H1 (cell line): ENCODE data around the gene MRM1. TPM values are rescaled to one million over a fixed set of nuclear protein-coding genes. Genes with fewer than 3 reads are reported as not detected.
"Not testable (repeated sequence)": the region's sequence is repeated elsewhere in the genome, so short reads cannot be mapped to it uniquely, and the experiment has no call there.

Experiments
- CTCF ChIA-PET: fragments of 300-600 bp; sonication (Branson Sonifier 250); formaldehyde crosslinking; loops from one replicate; lab custom pipeline; 2021; ENCODE audit not compliant: partially characterized antibody; lab: Charles Lee
- POLR2A ChIA-PET: fragments of 300-600 bp; sonication (Branson Sonifier 250); formaldehyde crosslinking; loops from one replicate; lab custom pipeline; 2021; ENCODE audit warnings: inconsistent platforms; ENCODE audit not compliant: partially characterized antibody; lab: Charles Lee
- DNase-seq, 2 experiments: peaks; one replicate each; pipeline versions ENCODE4 v3.0.0 to v3.0.0-alpha.2; 2010 to 2022; ENCODE audit warnings: low spot score in 2 of 2, low read depth in 1 of 2, mixed read lengths in 1 of 2
- FAIRE-seq: peaks from 2 replicates; lab custom pipeline; 2011; peaks lifted over from hg19 to GRCh38; lab: Jason Lieb, UNC
- H2AFZ ChIP-seq: 2 replicates; pipeline ENCODE4 v1.8.1; 2012; ENCODE audit warnings: low read length, inconsistent platforms
- H2AK5ac ChIP-seq: 2 replicates; pipeline ENCODE4 v1.6.1; 2013; ENCODE audit warnings: low read depth, low read length
- H2BK120ac ChIP-seq: replicated peaks from 2 replicates; pipeline ENCODE3; 2013; ENCODE audit warnings: low read depth, low read length, inconsistent platforms
- H2BK12ac ChIP-seq: 2 replicates; pipeline ENCODE4 v1.6.1; 2013; ENCODE audit warnings: low read depth, low read length
- H2BK15ac ChIP-seq: 2 replicates; pipeline ENCODE4 v1.6.1; 2013; ENCODE audit warnings: low read length
- H2BK20ac ChIP-seq: 2 replicates; pipeline ENCODE4 v1.6.1; 2013; ENCODE audit warnings: low read length
- H2BK5ac ChIP-seq: 2 replicates; pipeline ENCODE4 v1.6.1; 2013; ENCODE audit warnings: low read depth, low read length
- H3K14ac ChIP-seq: 2 replicates; pipeline ENCODE4 v1.6.1; 2013; ENCODE audit warnings: inconsistent platforms; ENCODE audit not compliant: insufficient read length
- H3K18ac ChIP-seq: 2 replicates; pipeline ENCODE4 v1.6.1; 2013; ENCODE audit warnings: low read length; ENCODE audit errors: extremely low read depth
- H3K23ac ChIP-seq: 2 replicates; pipeline ENCODE4 v1.6.1; 2013; ENCODE audit warnings: inconsistent platforms; ENCODE audit not compliant: insufficient read length
- H3K23me2 ChIP-seq: 2 replicates; pipeline ENCODE4 v1.6.1; 2013; ENCODE audit warnings: low read depth, low read length
- H3K27ac ChIP-seq: 2 replicates; pipeline ENCODE4 v1.6.1; 2011; ENCODE audit warnings: low read depth, low read length, inconsistent platforms
- H3K27me3 ChIP-seq, 4 experiments: replicated peaks in 1 of 4; 1 replicate in 1 of 4; 2 replicates in 3 of 4; pipeline versions ENCODE4 v1.6.1 to v1.8.1; 2011 to 2013; ENCODE audit warnings: low read length in 3 of 4, mild to moderate bottlenecking in 3 of 4, inconsistent platforms in 2 of 4, mixed read lengths in 2 of 4, moderate library complexity in 1 of 4; ENCODE audit not compliant: control insufficient read depth in 3 of 4, insufficient read depth in 3 of 4; ENCODE audit errors: extremely low read depth in 1 of 4
- H3K36me3 ChIP-seq, 4 experiments: 2 replicates each; pipeline versions ENCODE4 v1.6.1 to v1.8.1; 2011 to 2013; ENCODE audit warnings: mild to moderate bottlenecking in 4 of 4, low read length in 3 of 4, moderate library complexity in 2 of 4, control low read depth in 1 of 4, inconsistent platforms in 1 of 4; ENCODE audit not compliant: insufficient read depth in 4 of 4, control insufficient read depth in 2 of 4
- H3K4ac ChIP-seq: replicated peaks from 2 replicates; pipeline ENCODE3; 2013; ENCODE audit warnings: low read length, low read depth, mixed read lengths, inconsistent platforms; ENCODE audit not compliant: insufficient read length
- H3K4me1 ChIP-seq, 4 experiments: replicated peaks in 1 of 4; 1 replicate in 1 of 4; 2 replicates in 3 of 4; pipeline versions ENCODE4 v1.6.1 to v1.8.1; 2011 to 2013; ENCODE audit warnings: low read length in 3 of 4, inconsistent platforms in 2 of 4, mixed read lengths in 1 of 4; ENCODE audit not compliant: insufficient read depth in 4 of 4, control insufficient read depth in 3 of 4
- H3K4me2 ChIP-seq, 2 experiments: 2 replicates each; pipeline versions ENCODE4 v1.6.1 to v1.8.1; 2011 to 2013; ENCODE audit warnings: low read depth in 2 of 2, low read length in 2 of 2, control low read depth in 1 of 2, inconsistent platforms in 1 of 2, mild to moderate bottlenecking in 1 of 2; ENCODE audit not compliant: insufficient read depth in 1 of 2
- H3K4me3 ChIP-seq, 4 experiments: fragments of 200-600, 300-600 bp in 1 of 4; sonication (generic), shearing (Covaris generic), sonication (Bioruptor Twin) in 1 of 4; 2 replicates each; pipeline versions ENCODE4 v1.5.1 to v1.8.1; 2011 to 2016; ENCODE audit warnings: low read length in 4 of 4, low read depth in 3 of 4, control low read depth in 2 of 4, inconsistent platforms in 2 of 4, mild to moderate bottlenecking in 2 of 4, mixed read lengths in 1 of 4, moderate library complexity in 1 of 4; ENCODE audit not compliant: insufficient read depth in 2 of 4; ENCODE audit errors: extremely low read depth in 1 of 4
- H3K56ac ChIP-seq: replicated peaks from 2 replicates; pipeline ENCODE3; 2013; ENCODE audit warnings: low read depth, mild to moderate bottlenecking, mixed read lengths, low read length, inconsistent platforms; ENCODE audit not compliant: insufficient read length
- H3K79me1 ChIP-seq: 2 replicates; pipeline ENCODE4 v1.6.1; 2013; ENCODE audit warnings: low read depth, low read length, control low read depth
- H3K79me2 ChIP-seq, 2 experiments: 2 replicates each; pipeline versions ENCODE4 v1.6.1 to v1.8.1; 2012 to 2013; ENCODE audit warnings: low read length in 2 of 2, mild to moderate bottlenecking in 2 of 2, inconsistent platforms in 1 of 2; ENCODE audit not compliant: insufficient read depth in 2 of 2, control insufficient read depth in 1 of 2
- H3K9ac ChIP-seq, 4 experiments: replicated peaks in 1 of 4; 1 replicate in 1 of 4; 2 replicates in 3 of 4; pipeline versions ENCODE4 v1.6.1 to v1.8.1; 2011 to 2013; ENCODE audit warnings: low read depth in 3 of 4, low read length in 3 of 4, control low read depth in 2 of 4, mild to moderate bottlenecking in 2 of 4, moderate library complexity in 2 of 4, inconsistent platforms in 1 of 4; ENCODE audit errors: extremely low read depth in 1 of 4
- H3K9me3 ChIP-seq, 2 experiments: 2 replicates each; pipeline versions ENCODE4 v1.6.1 to v1.8.1; 2012 to 2013; ENCODE audit warnings: mild to moderate bottlenecking in 2 of 2, moderate library complexity in 2 of 2, control low read depth in 1 of 2, inconsistent platforms in 1 of 2, low read depth in 1 of 2, low read length in 1 of 2, mixed read lengths in 1 of 2; ENCODE audit not compliant: insufficient read depth in 2 of 2
- H4K20me1 ChIP-seq, 2 experiments: replicated peaks in 1 of 2; 2 replicates each; pipeline versions ENCODE3 to v1.8.1; 2011 to 2013; ENCODE audit warnings: inconsistent platforms in 2 of 2, low read length in 2 of 2, mild to moderate bottlenecking in 1 of 2; ENCODE audit not compliant: insufficient read depth in 2 of 2, control insufficient read depth in 1 of 2
- H4K5ac ChIP-seq: 2 replicates; pipeline ENCODE4 v1.6.1; 2013; ENCODE audit warnings: low read length, low read depth, mixed read lengths, inconsistent platforms; ENCODE audit not compliant: insufficient read length
- H4K8ac ChIP-seq: 2 replicates; pipeline ENCODE4 v1.8.0; 2013; ENCODE audit warnings: mild to moderate bottlenecking, moderate library complexity, low read length, inconsistent platforms; ENCODE audit not compliant: insufficient read depth; ENCODE audit errors: extremely low read depth
- H4K91ac ChIP-seq: replicated peaks from 2 replicates; pipeline ENCODE3; 2013; ENCODE audit warnings: low read length, mixed read lengths, inconsistent platforms; ENCODE audit not compliant: insufficient read length
- BACH1 ChIP-seq: IDR thresholded peaks from 2 replicates; pipeline ENCODE4 v1.6.1; 2012; ENCODE audit warnings: low read length, improper control_type of control experiment
- CTCF ChIP-seq, 3 experiments: IDR thresholded peaks; 1 replicate in 2 of 3; 2 replicates in 1 of 3; pipeline versions ENCODE4 v1.5.1 to v1.6.1; 2011; ENCODE audit warnings: low read length in 3 of 3, mild to moderate bottlenecking in 3 of 3, inconsistent platforms in 2 of 3, low read depth in 1 of 3, moderate library complexity in 1 of 3; ENCODE audit not compliant: insufficient read depth in 1 of 3; ENCODE audit errors: control extremely low read depth in 1 of 3
- GABPA ChIP-seq: IDR thresholded peaks from 2 replicates; pipeline ENCODE4 v1.6.1; 2011; ENCODE audit warnings: mild to moderate bottlenecking, low read length, moderate library complexity, borderline replicate concordance; ENCODE audit not compliant: insufficient read depth
- KDM5A ChIP-seq: fragments of 200-600 bp; IDR thresholded peaks from 2 replicates; pipeline ENCODE4 v1.7.1; 2012; ENCODE audit warnings: mild to moderate bottlenecking, low read length, inconsistent platforms, mixed read lengths
- RXRA ChIP-seq: IDR thresholded peaks from 2 replicates; pipeline ENCODE4 v1.6.1; 2011; ENCODE audit warnings: low read depth, mild to moderate bottlenecking, low read length, moderate library complexity; ENCODE audit not compliant: insufficient read depth
- SAP30 ChIP-seq: fragments of 300-600 bp; sonication (generic); IDR thresholded peaks from 2 replicates; pipeline ENCODE4 v1.7.1; 2012; ENCODE audit warnings: low read length, moderate library complexity, mild to moderate bottlenecking, inconsistent platforms; ENCODE audit not compliant: insufficient read depth, insufficient replicate concordance
- WGBS, 2 experiments: shearing (Covaris generic) in 1 of 2; methylation state at CpG; one replicate each; pipeline versions ENCODE4 v1.1.6 to v1.1.7; 2013 to 2015; ENCODE audit warnings: low lambda C conversion rate in 2 of 2, mixed read lengths in 2 of 2, inconsistent platforms in 1 of 2, low coverage in 1 of 2, missing lambda C conversion rate in 1 of 2; ENCODE audit not compliant: insufficient replicate concordance in 2 of 2, insufficient coverage in 1 of 2, insufficient read length in 1 of 2; ENCODE audit errors: extremely low coverage in 1 of 2, missing lambda C conversion rate in 1 of 2; 5-methylcytosine and 5-hydroxymethylcytosine counted together
- polyA plus RNA-seq, 7 experiments: library from polyadenylated mRNA; depleted of rRNA in 3 of 7; stranded (reverse) in 5 of 7; unstranded in 2 of 7; fragments of >200 nt in 5 of 7; fragments of 200-250 nt in 2 of 7; gene quantifications; 1 replicate in 5 of 7; 2 replicates in 1 of 7; 4 replicates in 1 of 7; pipeline versions ENCODE4 v1.2.1 to v1.2.3, GENCODE V29; 2011 to 2013; ENCODE audit warnings: missing spikeins in 2 of 7, mixed read lengths in 2 of 7
- total RNA-seq: library from RNA; stranded (reverse); fragmentation: NEBNext Ultra II Directional; extraction: Animal tissue kit (Norgen Biotek cat#: 25700); gene quantifications from 2 replicates; pipeline ENCODE4 v1.2.1, GENCODE V29; 2021

Gene MRM1
- total and polyA plus RNA-seq, 2 of the 8 experiments (the other 6 are each of a cell fraction or from before 2014, with no cell fraction given): 9.9 to 11.2 TPM

GRCh38 chr17:36602924-36603384 lies 1.6 kb downstream of the MRM1 start (continued):
- peak; percentile 73 to 83 (median 76) for TF ChIP-seq CTCF (IDR thresholded peaks at IDR 0.05; ENCODE audit: control extremely low read depth in 1 of 3, insufficient read depth in 1 of 3, low read depth in 1 of 3, low read length in 3 of 3)
- TF ChIP-seq SAP30: no peak
- no peak for TF ChIP-seq RXRA
- no peak for TF ChIP-seq BACH1
- TF ChIP-seq KDM5A: peak; percentile 54; the same call in 1 of the 2 replicates
- no peak for TF ChIP-seq GABPA

GRCh38 chr17:36605028-36605427 lies 3.6 kb downstream of the MRM1 start:
- not testable (repeated sequence) for H4K5ac ChIP-seq, H2BK5ac ChIP-seq, FAIRE-seq, H3K36me3 ChIP-seq, H3K4ac ChIP-seq, H3K14ac ChIP-seq, H3K79me1 ChIP-seq, H3K27ac ChIP-seq, H3K9me3 ChIP-seq, H3K4me2 ChIP-seq, H3K56ac ChIP-seq, H2AFZ ChIP-seq, H4K91ac ChIP-seq, DNase-seq, H3K27me3 ChIP-seq, H4K20me1 ChIP-seq, H2AK5ac ChIP-seq, H3K23ac ChIP-seq, H3K9ac ChIP-seq, H2BK120ac ChIP-seq, H3K4me3 ChIP-seq, H3K18ac ChIP-seq, H4K8ac ChIP-seq, H2BK20ac ChIP-seq, H2BK12ac ChIP-seq, H2BK15ac ChIP-seq
- CTCF ChIA-PET: interaction anchor here (2.9 to 5.6 kb wide), 2 partner anchors 10 to 20 kb away, joined by 35 to 84 read pairs; no protein-coding TSS in a partner anchor
- H3K79me2 ChIP-seq: peaks cover 2 to 28% of the 10 kb centered on the region in 2 experiments; a peak in 2 of 4 replicates
- H3K23me2 ChIP-seq: peaks cover 10% of the 10 kb centered on the region
- H3K4me1 ChIP-seq: peaks cover 3 to 15% (median 9%) of the 10 kb centered on the region in 4 experiments
- POLR2A ChIA-PET: interaction anchor here (1.7 kb wide), 1 partner anchor 143 kb away, joined by 4 read pairs; no protein-coding TSS in a partner anchor
- WGBS, 2 experiments: 100% methylated on average over 2 of the region's 5 CpGs; no CpG with 5 or more reads in 1 of the 2 experiments
